GM21619 (cell line): ENCODE measurements around the gene RASGRP2.
"Not testable (repeated sequence)": the region's sequence is repeated elsewhere in the genome, so short reads cannot be mapped to it uniquely, and the experiment has no call there.

Source experiments
- ATAC-seq: cut with Tn5 transposase; IDR thresholded peaks from one replicate; pipeline ENCODE4 v1.9.1; 2021; ENCODE audit not compliant: unreplicated experiment

Gene RASGRP2

GRCh38 chr11:64720640-64721358, 23.1 kb downstream of the RASGRP2 start:
- no peak for ATAC-seq

DNA sequence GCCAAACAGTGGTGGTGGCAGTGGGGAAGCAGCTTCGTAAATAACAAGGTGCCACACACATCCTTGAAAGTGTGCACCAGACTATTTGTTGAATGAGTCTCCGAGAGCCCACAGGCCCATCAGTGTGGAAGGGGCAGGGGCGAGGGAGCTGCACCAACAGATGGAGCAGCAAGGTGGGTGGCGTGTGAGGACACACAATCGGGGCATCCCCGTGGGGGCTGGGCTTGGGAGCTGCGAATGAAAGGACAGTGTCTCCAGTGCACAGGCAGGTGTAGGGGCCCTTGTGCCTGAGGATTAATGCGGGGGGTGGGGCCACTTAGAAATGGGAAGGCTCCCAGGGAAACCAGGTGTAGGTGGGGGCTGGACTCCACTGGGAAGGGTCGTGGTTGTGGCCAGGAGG, 23.8 kb downstream of the RASGRP2 start:
- no peak for ATAC-seq

DNA sequence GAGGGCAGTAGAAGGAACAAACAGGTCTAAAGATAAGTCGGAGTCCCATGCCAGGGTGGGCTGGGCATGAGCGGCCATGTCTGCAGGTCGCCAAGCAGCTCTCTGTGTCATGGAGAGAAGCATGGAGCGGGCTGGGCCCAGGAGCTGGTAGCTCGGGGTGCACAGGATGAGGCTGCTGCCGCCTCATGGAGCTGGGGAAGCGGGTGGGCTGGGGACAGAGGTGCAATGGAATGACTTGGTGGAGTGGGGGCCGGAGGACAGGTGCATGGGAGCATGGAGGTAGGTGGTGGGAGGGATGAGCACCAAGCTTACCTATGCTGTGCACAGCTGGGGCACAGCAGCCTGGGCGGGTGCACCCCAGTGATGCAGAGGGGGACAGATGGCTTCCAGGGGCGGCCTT, 24.5 kb downstream of the RASGRP2 start:
- no peak for ATAC-seq

GRCh38 chr11:64718780-64719124, 25.2 kb downstream of the RASGRP2 start:
- ATAC-seq: no peak

DNA sequence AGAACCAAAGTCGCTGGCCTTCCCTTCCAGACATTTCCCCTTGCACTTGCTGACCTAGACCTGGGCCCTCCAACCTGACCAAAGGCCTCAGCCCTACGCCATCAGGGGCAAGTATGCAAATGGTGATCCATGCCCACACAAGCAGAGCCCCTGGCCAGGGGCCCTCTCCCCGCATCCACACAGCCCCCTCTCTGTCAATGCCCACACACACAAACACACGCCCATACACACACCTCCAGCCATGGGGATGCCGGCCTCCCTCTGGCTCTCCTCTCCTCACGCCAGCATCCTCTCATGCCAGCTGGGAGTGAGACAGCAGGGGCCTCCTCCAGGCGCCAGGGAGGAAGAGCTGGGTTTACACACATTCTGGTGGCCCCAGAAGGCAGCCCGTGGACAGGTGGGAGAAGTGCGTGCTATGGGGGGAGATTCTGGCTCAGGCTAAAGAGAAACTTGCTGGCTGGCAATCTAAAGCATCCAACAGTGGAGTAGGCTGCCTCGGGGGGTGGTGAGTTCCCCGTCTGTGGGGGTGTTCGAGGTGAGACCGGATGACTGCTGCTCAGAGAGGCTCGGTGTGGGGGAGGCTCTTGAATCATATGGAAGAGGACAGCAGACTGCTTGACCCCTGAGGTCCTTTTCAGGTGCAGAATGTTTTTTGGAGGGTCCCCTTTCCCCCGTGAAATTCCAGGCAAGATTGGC, 25.7 kb downstream of the RASGRP2 start:
- ATAC-seq: no peak

GRCh38 chr11:64717268-64717578, 26.7 kb downstream of the RASGRP2 start:
- ATAC-seq: no peak

GRCh38 chr11:64716473-64717267, 27.3 kb downstream of the RASGRP2 start:
- ATAC-seq: no peak

- no peak for ATAC-seq
Observed at GRCh38 chr11:64715756-64716472, 28.0 kb downstream of the RASGRP2 start.

DNA sequence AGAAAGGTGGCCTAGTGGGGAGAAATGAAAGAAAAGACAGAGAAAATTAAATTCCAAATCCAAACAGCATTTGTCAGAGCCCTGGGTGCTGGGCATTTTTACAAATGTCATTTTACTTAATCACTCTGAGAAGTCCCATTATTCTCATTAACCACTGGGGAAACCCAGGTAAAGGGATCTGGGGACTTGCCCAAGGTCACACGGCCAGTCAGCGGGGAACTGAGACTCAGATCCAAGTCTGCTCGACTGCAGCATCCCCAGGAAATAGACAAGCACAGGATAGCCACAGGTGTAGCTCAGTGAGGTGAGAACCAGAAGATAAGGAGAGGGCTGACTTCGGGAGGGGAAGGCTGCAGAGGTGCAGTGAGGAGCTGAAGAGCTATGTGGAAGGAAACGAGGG, 28.8 kb downstream of the RASGRP2 start:
- ATAC-seq: no peak

- ATAC-seq: no peak
Observed at GRCh38 chr11:64714666-64715065, 29.3 kb downstream of the RASGRP2 start.

DNA sequence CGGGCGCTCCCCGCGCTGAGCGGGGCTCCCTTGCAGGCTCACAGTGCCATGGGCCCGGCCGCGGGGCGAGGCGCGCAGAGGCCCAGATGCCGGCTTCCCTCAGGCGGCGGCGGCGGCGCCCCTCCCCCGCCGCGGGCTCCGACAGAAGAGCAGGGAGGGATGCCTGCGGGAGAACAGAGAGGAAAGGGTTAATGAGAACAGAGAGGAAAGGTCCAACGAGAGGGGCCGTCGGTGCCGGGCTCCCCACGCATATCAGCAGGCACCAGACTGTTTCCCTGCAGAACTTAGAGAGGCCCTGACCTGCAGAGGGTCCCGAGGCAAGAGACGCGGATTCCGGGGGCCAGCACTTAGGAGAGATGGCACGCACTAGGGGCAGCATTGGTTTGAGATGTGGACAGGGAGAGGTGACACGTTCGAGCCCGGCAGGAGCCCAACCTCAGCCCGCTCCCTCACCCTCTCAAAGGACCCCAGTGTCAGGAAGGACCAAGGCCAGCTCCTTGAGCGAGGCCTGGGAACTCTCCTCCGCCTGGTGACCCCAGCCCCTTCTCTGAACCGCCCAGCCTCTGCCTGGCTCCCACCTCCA, 30.1 kb downstream of the RASGRP2 start:
- ATAC-seq: no peak

GRCh38 chr11:64713016-64713707, 30.8 kb downstream of the RASGRP2 start:
- ATAC-seq: no peak

DNA sequence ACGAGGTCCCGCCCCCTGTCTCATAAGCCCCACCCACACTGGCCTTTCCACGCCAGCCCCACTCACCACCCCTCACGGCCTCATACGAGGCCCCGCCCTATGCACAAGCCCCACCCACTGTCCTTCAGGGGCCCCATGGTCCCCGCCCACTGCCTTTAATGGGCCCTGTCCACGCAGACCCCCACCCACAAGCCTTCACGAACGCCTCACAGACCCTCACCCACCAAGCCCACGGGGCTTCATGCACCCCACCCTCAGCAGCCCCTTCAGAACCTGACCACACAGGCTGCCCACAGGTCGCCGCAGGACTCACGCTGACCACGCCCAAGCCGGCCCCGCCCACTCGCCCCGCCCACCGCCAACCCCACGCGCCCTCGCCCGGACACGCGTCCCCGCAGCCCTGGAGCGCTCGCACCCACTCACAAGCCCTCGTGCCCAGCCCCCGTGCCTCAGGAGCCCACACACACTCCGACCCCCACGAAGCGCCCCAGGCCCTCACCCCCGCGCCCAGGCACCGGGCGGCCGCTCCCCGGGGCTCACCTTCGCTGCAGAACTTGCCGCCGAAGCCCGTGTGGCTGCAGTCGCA, 31.4 kb downstream of the RASGRP2 start:
- no peak for ATAC-seq

GRCh38 chr11:64711956-64712362, 32.0 kb downstream of the RASGRP2 start:
- no peak for ATAC-seq

DNA sequence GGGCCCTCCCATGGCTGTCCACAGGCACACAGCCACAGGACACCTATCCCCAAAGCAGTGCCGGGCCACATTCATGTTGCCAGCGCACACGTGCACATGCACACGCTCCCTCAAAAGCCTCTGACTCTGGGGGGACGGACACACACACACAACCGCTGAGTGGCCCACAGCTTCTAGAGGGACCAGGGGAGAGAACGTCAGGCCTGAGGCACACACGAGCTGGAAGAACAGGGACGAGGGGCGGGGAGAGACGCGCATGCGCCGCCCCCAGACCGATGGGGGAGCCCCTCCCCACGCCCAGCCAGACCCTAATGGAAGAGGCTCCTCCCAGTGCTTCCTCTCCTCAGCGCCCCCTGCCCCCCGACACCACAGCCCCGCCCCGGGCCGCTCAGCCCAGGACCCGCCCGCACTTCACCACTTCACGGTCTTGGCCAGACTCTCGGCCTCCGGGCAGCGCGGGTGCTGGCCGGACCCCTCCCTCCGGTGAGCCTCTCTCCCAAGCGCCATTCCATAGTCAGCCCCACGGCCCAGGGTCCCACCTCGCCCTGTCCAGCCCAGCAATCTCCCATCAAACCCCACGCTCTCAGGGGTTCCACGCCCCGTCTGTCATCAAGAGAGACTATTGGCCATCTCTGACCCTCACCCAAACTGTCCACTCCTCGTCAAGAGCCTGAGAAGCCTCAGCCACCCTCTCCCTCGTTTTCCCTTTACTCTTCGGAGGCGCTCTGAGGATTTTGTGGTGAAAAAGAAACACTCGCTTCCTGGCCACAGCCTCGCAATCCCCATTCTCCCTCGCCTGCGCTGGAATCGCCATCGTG, 32.6 kb downstream of the RASGRP2 start:
- ATAC-seq: no peak

DNA sequence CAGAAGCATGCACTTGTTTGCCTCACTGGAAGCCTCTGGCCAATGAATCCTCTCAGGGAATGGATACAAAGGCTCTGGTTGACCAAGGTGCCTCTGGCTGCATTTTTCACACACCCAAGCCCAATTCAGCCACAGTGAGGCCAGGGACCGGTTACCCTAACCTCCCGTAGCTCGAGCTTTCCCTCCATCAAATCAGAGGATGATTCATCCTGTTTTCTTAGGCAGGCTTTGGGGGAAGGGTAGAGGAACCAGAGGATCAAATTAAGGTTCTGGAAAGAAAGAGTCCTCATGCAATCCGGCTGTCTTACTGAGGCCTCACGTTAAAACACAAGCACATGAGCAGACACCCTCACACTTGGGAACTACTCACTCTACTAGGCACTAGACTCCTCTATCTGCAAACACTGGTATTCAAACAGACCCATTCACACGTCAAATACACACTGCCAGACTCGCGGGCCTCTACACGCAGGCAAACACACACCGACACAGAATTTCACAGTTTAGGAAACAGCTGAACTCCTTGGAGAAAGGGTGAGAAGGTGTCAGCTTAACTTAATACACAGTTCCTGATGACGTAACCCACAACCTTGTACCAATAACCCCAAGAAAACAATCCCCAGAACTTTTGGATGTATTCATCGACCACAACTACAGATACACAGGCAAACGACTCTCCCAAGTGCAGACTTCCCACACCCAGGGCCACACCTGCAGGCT, 33.4 kb downstream of the RASGRP2 start:
- ATAC-seq: no peak

DNA sequence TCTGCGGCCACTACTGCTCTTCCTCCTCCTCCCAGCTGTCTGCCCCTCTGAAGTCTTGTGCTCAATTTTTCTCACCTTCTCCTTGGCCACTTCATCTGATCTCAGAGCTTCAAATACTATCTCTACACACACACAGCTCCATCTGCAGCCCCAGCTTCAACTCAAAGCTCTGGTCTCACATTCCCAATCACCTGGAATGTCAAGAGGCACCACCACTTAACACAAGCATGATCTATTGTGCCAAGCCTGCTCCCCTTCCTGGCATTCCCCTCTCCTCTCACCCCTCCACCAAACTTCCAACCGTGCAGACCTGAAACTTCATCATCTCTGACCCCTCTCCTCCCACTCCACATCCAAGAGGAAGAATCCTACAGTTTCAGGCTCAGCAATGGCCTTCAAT, 38.4 kb downstream of the RASGRP2 start:
- ATAC-seq: no peak

- no peak for ATAC-seq
Observed at GRCh38 chr11:64703048-64703447, 40.9 kb downstream of the RASGRP2 start.

DNA sequence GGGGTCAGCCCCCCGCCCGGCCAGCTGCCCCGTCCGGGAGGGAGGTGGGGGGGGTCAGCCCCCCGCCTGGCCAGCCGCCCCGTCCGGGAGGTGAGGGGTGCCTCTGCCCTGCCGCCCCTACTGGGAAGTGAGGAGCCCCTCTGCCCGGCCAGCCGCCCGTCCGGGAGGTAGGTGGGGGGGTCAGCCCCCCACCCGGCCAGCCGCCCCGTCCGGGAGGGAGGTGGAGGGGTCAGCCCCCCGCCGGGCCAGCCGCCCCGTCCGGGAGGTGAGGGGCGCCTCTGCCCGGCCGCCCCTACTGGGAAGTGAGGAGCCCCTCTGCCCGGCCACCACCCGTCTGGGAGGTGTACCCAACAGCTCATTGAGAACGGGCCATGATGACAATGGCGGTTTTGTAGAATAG, 42.0 kb downstream of the RASGRP2 start:
- not testable (repeated sequence) for ATAC-seq
